Stomach (tissue), 9 donors: ENCODE measurements around the gene TMEM151B. TPM values are rescaled to one million over a fixed set of nuclear protein-coding genes. Genes with fewer than 3 reads are reported as not detected.

Experiments used
- DNase-seq, 2 donors: peaks; one replicate each; pipeline versions ENCODE4 v3.0.0 to v3.0.0-alpha.2; 2013 to 2019
- H3K27ac ChIP-seq, 5 donors: fragments of 200-600 bp in 4 of 5; sonication (generic) in 4 of 5; one replicate each; pipeline ENCODE4 v1.5.1; 2013 to 2019; ENCODE audit warnings: mild to moderate bottlenecking in 1 of 5, moderate library complexity in 1 of 5
- H3K27me3 ChIP-seq, 3 donors: fragments of 200-600 bp; sonication (generic); one replicate each; pipeline ENCODE4 v1.5.1; 2017 to 2019; ENCODE audit warnings: mixed run types in 1 of 3
- H3K36me3 ChIP-seq, 4 donors: fragments of 200-600 bp; sonication (generic); 1 replicate in 3 of 4; 2 replicates in 1 of 4; pipeline ENCODE4 v1.5.1; 2016 to 2019
- H3K4me1 ChIP-seq, 4 donors: fragments of 200-600 bp; sonication (generic); one replicate each; pipeline ENCODE4 v1.5.1; 2016 to 2019
- H3K4me3 ChIP-seq, 4 donors: fragments of 200-600 bp; sonication (generic) in 3 of 4; one replicate each; pipeline ENCODE4 v1.5.1; 2016 to 2019; ENCODE audit warnings: mild to moderate bottlenecking in 1 of 4
- H3K9me3 ChIP-seq, 4 donors: fragments of 200-600 bp; sonication (generic); one replicate each; pipeline ENCODE4 v1.5.1; 2016 to 2019
- CTCF ChIP-seq, 7 experiments: fragments of 450-650 bp in 4 of 7; fragments of 200-600 bp in 3 of 7; sonication (generic) in 3 of 7; IDR thresholded peaks; one replicate each; pipeline ENCODE4 v1.5.1; 2016 to 2019; ENCODE audit warnings: antibody characterized with exemption in 7 of 7, control low read depth in 2 of 7, mild to moderate bottlenecking in 1 of 7
- EP300 ChIP-seq: sonication (generic); formaldehyde crosslinking; IDR thresholded peaks from one replicate; pipeline ENCODE4 v1.6.1; 2017; ENCODE audit warnings: antibody characterized with exemption
- POLR2A ChIP-seq, 4 donors: fragments of 450-650 bp; IDR thresholded peaks; one replicate each; pipeline ENCODE4 v1.6.1; 2016; ENCODE audit warnings: antibody characterized with exemption in 4 of 4, control low read depth in 2 of 4, mild to moderate bottlenecking in 1 of 4, moderate library complexity in 1 of 4
- POLR2AphosphoS5 ChIP-seq, 3 donors: sonication (generic); formaldehyde crosslinking; IDR thresholded peaks; one replicate each; pipeline ENCODE4 v1.6.1; 2016; ENCODE audit warnings: antibody characterized with exemption in 3 of 3
- WGBS, 5 donors: extraction: QIAGEN DNeasy Blood & Tissue Kit in 3 of 5; methylation state at CpG; one replicate each; pipeline versions ENCODE4 v1.1.5 to v1.1.7; 2013 to 2018; 5-methylcytosine and 5-hydroxymethylcytosine counted together
- intact Hi-C: fragments of 100-400 bp; cut with DNase I; formaldehyde crosslinking; loops from one replicate; pipeline ENCODE4 v1.15.1; 2023; ENCODE audit warnings: low total_unique reads
- polyA plus RNA-seq, 3 donors: library from polyadenylated mRNA; stranded (reverse); fragments of 200-250 nt; gene quantifications; one replicate each; pipeline ENCODE4 v1.2.3, GENCODE V29; 2013
- total RNA-seq, 5 donors: library from RNA; depleted of rRNA; stranded (reverse); fragments of >200 nt; gene quantifications; one replicate each; pipeline versions ENCODE4 v1.1.0 to v1.2.3, GENCODE V29; 2014 to 2016
- donor health status: healthy with polysubstance abuse.
- donor health status: Bipolar disorder and iron deficiency.
- donor health status: healthy.

TMEM151B gene
- total and polyA plus RNA-seq, 8 donors, result 0.12 to 0.29 (median 0.23) TPM; not detected in 4

DNA sequence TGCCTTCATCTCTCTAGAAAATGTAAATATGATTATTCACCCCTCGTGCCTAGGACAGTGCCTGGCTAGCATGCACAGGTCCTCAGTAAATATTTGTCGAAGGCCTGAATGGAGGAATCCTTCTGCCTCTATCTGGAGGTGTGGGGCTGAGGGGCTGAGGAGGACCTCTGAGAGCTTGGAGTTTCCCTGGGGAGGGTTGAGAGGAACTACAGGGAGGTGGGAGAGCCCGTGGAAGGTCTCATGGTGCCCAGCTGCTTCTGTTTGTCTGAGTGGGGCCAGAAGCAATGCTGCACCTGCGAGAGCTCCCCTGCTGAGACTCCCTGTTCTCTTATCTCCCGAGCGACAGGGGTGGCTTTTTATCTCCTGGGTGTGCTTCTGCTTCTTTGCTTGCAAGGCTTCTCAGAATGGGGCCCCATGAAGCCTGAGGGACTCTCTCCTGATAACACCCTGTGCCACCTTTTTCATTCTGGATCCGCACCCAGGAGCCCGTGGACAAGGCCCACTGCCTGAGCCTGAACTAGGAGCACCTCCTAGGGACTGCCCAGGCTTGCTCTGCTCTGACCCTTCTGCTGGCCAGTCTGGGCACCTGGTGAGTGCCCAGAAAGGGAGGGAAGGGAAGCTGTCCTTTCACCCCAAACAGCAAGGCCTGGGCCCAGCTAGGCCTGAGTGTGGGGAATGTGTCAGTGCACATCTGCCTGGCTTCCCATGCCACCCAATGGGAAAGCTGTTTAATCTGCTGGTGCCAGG is 44.5 kb upstream of the TMEM151B start:
- intact Hi-C loops, result no loop called here
- TF ChIP-seq CTCF (IDR thresholded peaks at IDR 0.05) (no peak), POLR2AphosphoS5 (IDR thresholded peaks at IDR 0.05) (no peak), POLR2A (IDR thresholded peaks at IDR 0.05) (no peak), EP300 (no peak)
- H3K36me3 ChIP-seq, result peaks cover 12 to 27% (median 24%) of the 10 kb centered on the region in 4 donors
- 24 to 54% (median 42%) methylated on average over 8 of the region's 8 CpGs for WGBS, 5 donors
- H3K4me3 ChIP-seq, result no peak overlapping the region
- peak overlapping the region in 4 of 5 donors; percentile 32 to 95 (median 61) for H3K27ac ChIP-seq
- H3K27me3 ChIP-seq, result no peaks in the 10 kb centered on the region
- DNase-seq, result peak in 1 of 2 donors; percentile 44
- H3K9me3 ChIP-seq, result no peaks in the 10 kb centered on the region
- peaks cover 61 to 99% (median 84%) of the 10 kb centered on the region in 4 donors for H3K4me1 ChIP-seq

- H3K27ac ChIP-seq, result peak overlapping the region in 4 of 5 donors; percentile 32 to 95 (median 61)
- no peaks in the 10 kb centered on the region for H3K9me3 ChIP-seq
- peak in 1 of 2 donors; percentile 53 for DNase-seq
- TF ChIP-seq POLR2AphosphoS5 (IDR thresholded peaks at IDR 0.05) (no peak), POLR2A (IDR thresholded peaks at IDR 0.05) (no peak), EP300 (no peak), CTCF (IDR thresholded peaks at IDR 0.05) (no peak)
- H3K4me1 ChIP-seq, result peaks cover 53 to 99% (median 80%) of the 10 kb centered on the region in 4 donors
- H3K4me3 ChIP-seq, result peak overlapping the region; percentile 16 to 22 (median 16)
- 45 to 68% (median 57%) methylated on average over 15 of the region's 15 CpGs for WGBS, 5 donors
- H3K27me3 ChIP-seq, result no peaks in the 10 kb centered on the region
- intact Hi-C loops, result no loop called here
- H3K36me3 ChIP-seq, result peaks cover 20 to 35% (median 32%) of the 10 kb centered on the region in 4 donors
These were observed 43.7 kb upstream of the TMEM151B start for GRCh38 chr6:44226368-44227147.

- intact Hi-C loops, result no loop called here
- Histone ChIP-seq H3K9me3 (no peaks in the 10 kb centered on the region), H3K36me3 (peaks cover 26 to 42% (median 39%) of the 10 kb centered on the region in 4 donors), H3K27ac (peak overlapping the region in 4 of 5 donors; percentile 30 to 95 (median 61)), H3K4me1 (peaks cover 46 to 99% (median 76%) of the 10 kb centered on the region in 4 donors), H3K27me3 (no peaks in the 10 kb centered on the region), H3K4me3 (peak overlapping the region; percentile 16 to 22 (median 16))
- peak in 1 of 2 donors; percentile 46 for DNase-seq
- no peak for TF ChIP-seq EP300
- no peak for TF ChIP-seq POLR2A (IDR thresholded peaks at IDR 0.05)
- TF ChIP-seq POLR2AphosphoS5 (IDR thresholded peaks at IDR 0.05), result no peak
- TF ChIP-seq CTCF (IDR thresholded peaks at IDR 0.05), result no peak
- WGBS, 5 donors, result 62 to 86% (median 76%) methylated on average over 3 to 7 of the region's 7 CpGs
These were observed 43.0 kb upstream of the TMEM151B start for GRCh38 chr6:44227148-44227793.

GRCh38 chr6:44228031-44228430 is 42.2 kb upstream of the TMEM151B start:
- no peak for TF ChIP-seq CTCF (IDR thresholded peaks at IDR 0.05)
- TF ChIP-seq POLR2A (IDR thresholded peaks at IDR 0.05), result no peak
- TF ChIP-seq EP300, result no peak
- TF ChIP-seq POLR2AphosphoS5 (IDR thresholded peaks at IDR 0.05), result no peak
- WGBS, 5 donors, result 80 to 96% (median 84%) methylated on average over 6 of the region's 6 CpGs
- no peak for DNase-seq
- no peaks in the 10 kb centered on the region for H3K27me3 ChIP-seq
- H3K27ac ChIP-seq, result peak overlapping the region in 3 of 5 donors; percentile 58 to 95 (median 64)
- no peaks in the 10 kb centered on the region for H3K9me3 ChIP-seq
- peaks cover 38 to 99% (median 74%) of the 10 kb centered on the region in 4 donors for H3K4me1 ChIP-seq
- intact Hi-C loops, result no loop called here
- H3K4me3 ChIP-seq, result no peak overlapping the region
- peaks cover 33 to 50% (median 47%) of the 10 kb centered on the region in 4 donors for H3K36me3 ChIP-seq
